HG02763 (cell line): Measurements from ENCODE around the gene FCAMR.

Source experiments
- ATAC-seq: cut with Tn5 transposase; IDR thresholded peaks from one replicate; pipeline ENCODE4 v1.9.1; 2021; ENCODE audit warnings: mild to moderate bottlenecking, moderate library complexity; ENCODE audit not compliant: unreplicated experiment

FCAMR gene

GRCh38 chr1:206912445-206913095, 57.7 kb downstream of the FCAMR start:
- no peak for ATAC-seq

GRCh38 chr1:206911064-206911663, 59.1 kb downstream of the FCAMR start:
- ATAC-seq = no peak

- no peak for ATAC-seq
Measured at GRCh38 chr1:206909883-206910318, 60.4 kb downstream of the FCAMR start.

GRCh38 chr1:206909161-206909882, 60.9 kb downstream of the FCAMR start:
- no peak for ATAC-seq

- ATAC-seq = no peak
Measured at GRCh38 chr1:206908038-206908437, 62.2 kb downstream of the FCAMR start.
